CD8-positive, alpha-beta memory T cell (primary cell): ENCODE results near the gene PSKH1. TPM values are rescaled to one million over a fixed set of nuclear protein-coding genes. Genes with fewer than 3 reads are reported as not detected.

ENCODE experiments used
- CTCF ChIA-PET: fragments of 350-600 bp; sonication (Branson Sonifier 250); formaldehyde crosslinking; loops from one replicate; lab custom pipeline; 2021; ENCODE audit warnings: antibody characterized with exemption; lab: Charles Lee
- POLR2A ChIA-PET: fragments of 350-600 bp; sonication (Branson Sonifier 250); formaldehyde crosslinking; loops from one replicate; lab custom pipeline; 2021; ENCODE audit warnings: antibody characterized with exemption; lab: Charles Lee
- DNase-seq, 5 donors: peaks; one replicate each; pipeline versions ENCODE4 v3.0.0 to v3.0.0-alpha.2; 2020 to 2022; ENCODE audit warnings: mixed read lengths in 1 of 5
- H3K27ac ChIP-seq: one replicate; pipeline ENCODE4 v1.7.0; 2013; ENCODE audit warnings: low read depth, mild to moderate bottlenecking, low read length, moderate library complexity
- H3K27me3 ChIP-seq: 2 replicates; pipeline ENCODE4 v1.7.0; 2013; ENCODE audit warnings: low read length, mild to moderate bottlenecking; ENCODE audit not compliant: insufficient read depth, poor library complexity, severe bottlenecking
- H3K36me3 ChIP-seq: 2 replicates; pipeline ENCODE4 v1.7.0; 2013; ENCODE audit warnings: mild to moderate bottlenecking, low read length, moderate library complexity; ENCODE audit not compliant: insufficient read depth
- H3K4me1 ChIP-seq: 2 replicates; pipeline ENCODE4 v1.7.0; 2013; ENCODE audit warnings: mild to moderate bottlenecking, low read length, moderate library complexity; ENCODE audit not compliant: insufficient read depth
- H3K4me3 ChIP-seq: 2 replicates; pipeline ENCODE4 v1.7.0; 2013; ENCODE audit warnings: mild to moderate bottlenecking, low read length
- H3K9me3 ChIP-seq: 2 replicates; pipeline ENCODE4 v1.7.0; 2013; ENCODE audit warnings: mild to moderate bottlenecking, low read length
- H3K27ac Mint-ChIP-seq, 8 donors: one replicate each; pipeline ENCODE4 v1.8.0; 2020 to 2021; ENCODE audit warnings: mixed read lengths in 8 of 8, mild to moderate bottlenecking in 6 of 8, inconsistent platforms in 3 of 8, moderate library complexity in 3 of 8
- H3K27me3 Mint-ChIP-seq, 2 donors: one replicate each; pipeline ENCODE4 v1.8.0; 2020 to 2021; ENCODE audit warnings: mixed read lengths in 2 of 2, mild to moderate bottlenecking in 1 of 2, moderate library complexity in 1 of 2
- H3K36me3 Mint-ChIP-seq, 3 donors: one replicate each; pipeline ENCODE4 v1.8.0; 2020 to 2021; ENCODE audit warnings: mixed read lengths in 3 of 3, inconsistent platforms in 1 of 3, mild to moderate bottlenecking in 1 of 3
- H3K4me1 Mint-ChIP-seq, 3 donors: one replicate each; pipeline ENCODE4 v1.8.0; 2020 to 2021; ENCODE audit warnings: mixed read lengths in 3 of 3, inconsistent platforms in 1 of 3, mild to moderate bottlenecking in 1 of 3
- H3K4me3 Mint-ChIP-seq, 7 donors: one replicate each; pipeline ENCODE4 v1.8.0; 2020 to 2021; ENCODE audit warnings: mixed read lengths in 7 of 7, mild to moderate bottlenecking in 6 of 7, moderate library complexity in 4 of 7, inconsistent platforms in 2 of 7
- H3K9me3 Mint-ChIP-seq, 5 donors: one replicate each; pipeline ENCODE4 v1.8.0; 2020 to 2022; ENCODE audit warnings: mixed read lengths in 5 of 5, mild to moderate bottlenecking in 3 of 5, moderate library complexity in 2 of 5, inconsistent platforms in 1 of 5
- polyA plus RNA-seq: library from polyadenylated mRNA; unstranded; fragments of 300-500 nt; fragmentation: Illumina TruSeq; gene quantifications from one replicate; pipeline ENCODE4 v1.2.3, GENCODE V29; 2021
- total RNA-seq, 2 experiments: library from RNA; stranded (reverse); gene quantifications; one replicate each; pipeline ENCODE4 v1.2.3, GENCODE V29; 2021

The PSKH1 gene
- total and polyA plus RNA-seq, 3 experiments from 2014 or later = 13.6 to 27.0 (median 14.5) TPM

- H3K36me3 ChIP-seq = peaks cover 10% of the 10 kb centered on the region
- no peak overlapping the region for H3K27ac ChIP-seq
- H3K9me3 Mint-ChIP-seq = no peaks in the 10 kb centered on the region
- ChIA-PET POLR2A (no interaction called here), CTCF (no interaction called here)
- H3K27me3 ChIP-seq = no peaks in the 10 kb centered on the region
- DNase-seq = no peak
- no peaks in the 10 kb centered on the region for H3K27me3 Mint-ChIP-seq
- H3K4me1 ChIP-seq = no peaks in the 10 kb centered on the region
- H3K9me3 ChIP-seq = no peaks in the 10 kb centered on the region
- H3K4me3 Mint-ChIP-seq = no peak overlapping the region
- H3K4me1 Mint-ChIP-seq = no peaks in the 10 kb centered on the region
- no peak overlapping the region for H3K27ac Mint-ChIP-seq
- no peak overlapping the region for H3K4me3 ChIP-seq
- peaks cover 0 to 58% (median 0%) of the 10 kb centered on the region in 3 donors for H3K36me3 Mint-ChIP-seq
These were observed 56.6 kb downstream of the PSKH1 start for GRCh38 chr16:67949645-67950044.

- CTCF ChIA-PET = interaction anchor here (1.5 kb wide), 1 partner anchor 10 kb away, joined by 4 read pairs; no protein-coding TSS in a partner anchor
- DNase-seq = no peak
- Mint-ChIP-seq H3K4me1 (no peaks in the 10 kb centered on the region), H3K27me3 (no peaks in the 10 kb centered on the region), H3K36me3 (peaks cover 0 to 58% (median 2%) of the 10 kb centered on the region in 3 donors), H3K9me3 (no peaks in the 10 kb centered on the region), H3K4me3 (no peak overlapping the region), H3K27ac (no peak overlapping the region)
- no peak overlapping the region for H3K4me3 ChIP-seq
- H3K27me3 ChIP-seq = no peaks in the 10 kb centered on the region
- H3K9me3 ChIP-seq = no peaks in the 10 kb centered on the region
- peaks cover 10% of the 10 kb centered on the region for H3K36me3 ChIP-seq
- POLR2A ChIA-PET = no interaction called here
- no peak overlapping the region for H3K27ac ChIP-seq
- no peaks in the 10 kb centered on the region for H3K4me1 ChIP-seq
These were observed 57.3 kb downstream of the PSKH1 start for GRCh38 chr16:67950335-67950843.

GRCh38 chr16:67951485-67951884 lies 58.4 kb downstream of the PSKH1 start:
- H3K4me1 Mint-ChIP-seq = no peaks in the 10 kb centered on the region
- Histone ChIP-seq H3K27ac (no peak overlapping the region), H3K27me3 (no peaks in the 10 kb centered on the region), H3K36me3 (peaks cover 6% of the 10 kb centered on the region), H3K4me3 (no peak overlapping the region), H3K9me3 (no peaks in the 10 kb centered on the region), H3K4me1 (no peaks in the 10 kb centered on the region)
- no peaks in the 10 kb centered on the region for H3K27me3 Mint-ChIP-seq
- ChIA-PET POLR2A (no interaction called here), CTCF (interaction anchor here (1.5 kb wide), 1 partner anchor 11 kb away, joined by 4 read pairs; no protein-coding TSS in a partner anchor)
- H3K4me3 Mint-ChIP-seq = no peak overlapping the region
- H3K9me3 Mint-ChIP-seq = no peaks in the 10 kb centered on the region
- peaks cover 0 to 47% (median 2%) of the 10 kb centered on the region in 3 donors for H3K36me3 Mint-ChIP-seq
- no peak for DNase-seq
- H3K27ac Mint-ChIP-seq = no peak overlapping the region

DNA sequence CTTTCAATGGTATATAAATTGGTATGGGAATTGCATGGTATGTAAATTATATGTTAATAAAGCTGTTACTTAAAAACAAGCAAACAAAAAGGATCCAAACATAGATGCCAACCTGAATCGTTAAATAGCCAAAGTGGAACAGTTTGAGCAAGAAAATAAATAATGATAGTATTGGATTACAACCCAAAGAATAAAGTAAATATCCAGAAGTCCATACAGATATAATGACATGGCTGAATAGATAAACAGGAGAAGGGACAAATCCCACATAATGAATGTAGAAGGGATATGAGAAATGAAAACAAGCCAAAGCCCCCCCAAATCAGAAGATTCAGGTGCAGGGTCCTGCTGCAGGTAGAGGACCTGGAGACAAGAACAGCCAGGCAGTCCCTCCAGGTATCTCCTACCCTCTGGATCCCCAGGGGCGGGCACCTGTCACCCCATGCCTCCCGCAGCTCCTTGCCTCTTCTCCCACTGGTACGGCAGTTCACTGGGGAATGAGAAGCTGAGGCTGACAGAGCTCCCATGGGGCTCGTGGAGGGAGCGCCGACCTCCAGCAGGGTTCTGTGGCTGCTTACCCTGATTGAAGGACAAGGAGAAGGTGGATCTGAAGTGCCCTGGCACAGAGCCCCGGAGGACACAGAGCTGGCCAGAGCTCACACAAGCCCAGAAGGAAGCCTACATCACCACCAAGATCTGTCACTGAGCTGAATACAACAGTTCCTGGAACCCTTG lies 60.8 kb downstream of the PSKH1 start:
- ChIA-PET POLR2A (no interaction called here), CTCF (interaction anchor here (1.0 kb wide), 1 partner anchor 34 kb away, joined by 3 read pairs; no protein-coding TSS in a partner anchor)
- H3K9me3 Mint-ChIP-seq = no peaks in the 10 kb centered on the region
- H3K36me3 Mint-ChIP-seq = peaks cover 0 to 39% (median 2%) of the 10 kb centered on the region in 3 donors
- H3K4me3 Mint-ChIP-seq = no peak overlapping the region
- no peak for DNase-seq
- H3K9me3 ChIP-seq = no peaks in the 10 kb centered on the region
- H3K27ac Mint-ChIP-seq = peak overlapping the region in 1 of 8 donors; percentile 55
- H3K27me3 Mint-ChIP-seq = no peaks in the 10 kb centered on the region
- peaks cover 0 to 2% (median 0%) of the 10 kb centered on the region in 3 donors for H3K4me1 Mint-ChIP-seq
- H3K27me3 ChIP-seq = no peaks in the 10 kb centered on the region
- peaks cover 6% of the 10 kb centered on the region for H3K36me3 ChIP-seq
- no peak overlapping the region for H3K27ac ChIP-seq
- no peaks in the 10 kb centered on the region for H3K4me1 ChIP-seq
- no peak overlapping the region for H3K4me3 ChIP-seq

DNA sequence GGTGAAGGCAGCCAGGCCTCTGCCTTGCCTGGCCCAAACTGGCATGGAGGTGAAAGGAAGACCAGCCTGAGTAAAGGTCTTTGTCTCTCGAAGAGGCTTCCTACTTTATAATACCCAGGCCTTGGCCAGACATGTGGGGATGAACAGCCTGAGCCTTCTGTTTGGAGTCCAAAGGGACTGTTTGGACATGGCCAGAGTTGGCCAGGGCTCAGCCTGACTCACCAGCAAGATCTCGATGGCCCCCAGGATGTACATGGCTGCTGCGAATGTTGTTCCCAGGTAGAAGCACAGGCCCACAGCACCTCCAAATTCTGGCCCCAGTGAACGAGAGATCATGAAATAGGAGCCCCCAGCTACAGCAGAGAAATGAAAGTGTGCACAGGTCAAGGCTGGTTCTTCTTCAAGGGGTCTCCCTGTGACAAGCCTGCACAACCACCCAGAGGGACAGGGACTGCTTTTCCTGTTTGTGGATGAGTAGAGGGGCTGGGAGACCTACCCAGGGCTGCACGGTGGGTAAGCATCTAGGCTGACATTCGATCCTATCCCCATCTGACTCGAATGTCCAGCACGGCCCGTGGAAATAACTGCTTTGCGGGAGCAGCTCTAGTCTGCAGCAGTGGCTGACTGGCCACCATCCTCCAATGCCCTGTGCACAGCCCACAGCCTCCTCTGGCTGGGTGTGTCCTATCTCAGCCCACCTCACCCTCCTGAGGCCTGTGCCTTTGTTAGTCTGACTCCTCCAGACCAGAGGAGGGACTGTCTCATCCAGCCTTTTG lies 61.6 kb downstream of the PSKH1 start:
- Mint-ChIP-seq H3K4me1 (peaks cover 0 to 2% (median 0%) of the 10 kb centered on the region in 3 donors), H3K36me3 (peaks cover 0 to 41% (median 2%) of the 10 kb centered on the region in 3 donors), H3K27ac (no peak overlapping the region), H3K27me3 (no peaks in the 10 kb centered on the region), H3K4me3 (no peak overlapping the region), H3K9me3 (no peaks in the 10 kb centered on the region)
- Histone ChIP-seq H3K9me3 (no peaks in the 10 kb centered on the region), H3K4me3 (no peak overlapping the region), H3K4me1 (no peaks in the 10 kb centered on the region), H3K27ac (no peak overlapping the region), H3K27me3 (no peaks in the 10 kb centered on the region), H3K36me3 (peaks cover 6% of the 10 kb centered on the region)
- ChIA-PET POLR2A (no interaction called here), CTCF (no interaction called here)
- no peak for DNase-seq

GRCh38 chr16:67957622-67958021 lies 64.6 kb downstream of the PSKH1 start:
- Histone ChIP-seq H3K36me3 (peaks cover 11% of the 10 kb centered on the region), H3K27me3 (no peaks in the 10 kb centered on the region), H3K27ac (no peak overlapping the region), H3K4me3 (no peak overlapping the region), H3K9me3 (no peaks in the 10 kb centered on the region), H3K4me1 (no peaks in the 10 kb centered on the region)
- Mint-ChIP-seq H3K27me3 (no peaks in the 10 kb centered on the region), H3K36me3 (peaks cover 0 to 49% (median 7%) of the 10 kb centered on the region in 3 donors), H3K27ac (no peak overlapping the region), H3K9me3 (no peaks in the 10 kb centered on the region), H3K4me3 (no peak overlapping the region), H3K4me1 (peaks cover 0 to 2% (median 0%) of the 10 kb centered on the region in 3 donors)
- DNase-seq = no peak
- ChIA-PET CTCF (interaction anchor here (1.7 kb wide), 1 partner anchor 141 kb away, joined by 3 read pairs; no protein-coding TSS in a partner anchor), POLR2A (no interaction called here)

- Histone ChIP-seq H3K4me3 (no peak overlapping the region), H3K9me3 (no peaks in the 10 kb centered on the region), H3K27ac (no peak overlapping the region), H3K27me3 (no peaks in the 10 kb centered on the region), H3K4me1 (no peaks in the 10 kb centered on the region), H3K36me3 (peaks cover 11% of the 10 kb centered on the region)
- no peaks in the 10 kb centered on the region for H3K9me3 Mint-ChIP-seq
- CTCF ChIA-PET = interaction anchor here (1.8 to 2.3 kb wide), 2 partner anchors 76 to 143 kb away, joined by 5 to 8 read pairs; no protein-coding TSS in a partner anchor
- H3K4me1 Mint-ChIP-seq = peaks cover 3 to 4% (median 3%) of the 10 kb centered on the region in 3 donors
- H3K27me3 Mint-ChIP-seq = no peaks in the 10 kb centered on the region
- H3K4me3 Mint-ChIP-seq = no peak overlapping the region
- no peak for DNase-seq
- peaks cover 0 to 40% (median 7%) of the 10 kb centered on the region in 3 donors for H3K36me3 Mint-ChIP-seq
- peak overlapping the region in 1 of 8 donors; percentile 32 for H3K27ac Mint-ChIP-seq
- POLR2A ChIA-PET = no interaction called here
These were observed 66.7 kb downstream of the PSKH1 start for GRCh38 chr16:67959536-67960329.
